ENCODE data around the gene YIF1B. TPM values are rescaled to one million over a fixed set of nuclear protein-coding genes. Genes with fewer than 3 reads are reported as not detected.

YIF1B gene
- total RNA-seq, 2 donors from 2014 or later = 24.2 to 31.5 TPM

- no peak for DNase-seq
- intact Hi-C loops (cut with DNase I) = loop anchor here (5.0 to 10.0 kb wide), 3 partner anchors 193 to 443 kb away; no protein-coding TSS in a partner anchor
- no peak for ATAC-seq
Measured at GRCh38 chr19:38337360-38337653, 21.6 kb upstream of the YIF1B start.

GRCh38 chr19:38336638-38337359, 21.1 kb upstream of the YIF1B start:
- intact Hi-C loops (cut with DNase I) = loop anchor here (1.0 to 10.0 kb wide), 4 partner anchors 38 to 442 kb away; partner anchors contain the start of gene PSMD8 (in 1 of the 2)
- peak; percentile 97 for DNase-seq
- peak; percentile 74 to 88 for ATAC-seq

- ATAC-seq = peak; percentile 92 to 94
- DNase-seq = peak; percentile 97
- intact Hi-C loops (cut with DNase I) = loop anchor here (1.0 to 10.0 kb wide), 5 partner anchors 38 to 441 kb away; partner anchors contain the start of gene PSMD8 (in 1 of the 2)
Measured at GRCh38 chr19:38335949-38336637, 20.3 kb upstream of the YIF1B start.

- no peak for ATAC-seq
- intact Hi-C loops (cut with DNase I) = loop anchor here (5.0 to 10.0 kb wide), 3 partner anchors 91 to 438 kb away; no protein-coding TSS in a partner anchor
Measured at GRCh38 chr19:38333245-38333644, 17.5 kb upstream of the YIF1B start.

GRCh38 chr19:38331728-38332127, 16.0 kb upstream of the YIF1B start:
- DNase-seq (no peak), ATAC-seq (no peak)
- intact Hi-C loops (cut with DNase I) = loop anchor here (5.0 to 10.0 kb wide), 3 partner anchors 89 to 437 kb away; no protein-coding TSS in a partner anchor

More at GRCh38 chr19:38333245-38333644, 17.5 kb upstream of the YIF1B start:
- DNase-seq = no peak

GRCh38 chr19:38329651-38330050, 13.9 kb upstream of the YIF1B start:
- intact Hi-C loops (cut with DNase I) = loop anchor here (5.0 to 10.0 kb wide), 3 partner anchors 87 to 435 kb away; no protein-coding TSS in a partner anchor
- ATAC-seq (no peak), DNase-seq (no peak)

- DNase-seq = no peak
- intact Hi-C loops (cut with DNase I) = no loop called here
- no peak for ATAC-seq
Measured at GRCh38 chr19:38326591-38326990, 10.8 kb upstream of the YIF1B start.

- intact Hi-C loops (cut with DNase I) = no loop called here
Measured at GRCh38 chr19:38324431-38324830, 8.7 kb upstream of the YIF1B start.

GRCh38 chr19:38323291-38323690, 7.5 kb upstream of the YIF1B start:
- intact Hi-C loops (cut with DNase I) = no loop called here
- DNase-seq (no peak), ATAC-seq (no peak)

More at GRCh38 chr19:38324431-38324830, 8.7 kb upstream of the YIF1B start:
- DNase-seq (no peak), ATAC-seq (no peak)

GRCh38 chr19:38321646-38322196, 6.0 kb upstream of the YIF1B start:
- intact Hi-C loops (cut with DNase I) = no loop called here
- ATAC-seq = peak; percentile 40 to 80
- peak; percentile 79 for DNase-seq

GRCh38 chr19:38320969-38321339, 5.2 kb upstream of the YIF1B start:
- ATAC-seq = no peak
- intact Hi-C loops (cut with DNase I) = no loop called here
- no peak for DNase-seq

GRCh38 chr19:38319421-38320258, 3.9 kb upstream of the YIF1B start, which contains the start of gene KCNK6:
KCNK6 (plus strand) TSS chr19:38319845; CDS start chr19:38319951, 106 bp downstream.
- intact Hi-C loops (cut with DNase I) = no loop called here
- peak; percentile 57 for DNase-seq
- peak; percentile 5 to 10 for ATAC-seq

- no peak for ATAC-seq
- peak; percentile 50 for DNase-seq
- intact Hi-C loops (cut with DNase I) = no loop called here
Measured at GRCh38 chr19:38318660-38319059, 2.9 kb upstream of the YIF1B start.

GRCh38 chr19:38317104-38317612, 1.4 kb upstream of the YIF1B start:
- no peak for DNase-seq
- intact Hi-C loops (cut with DNase I) = no loop called here
- ATAC-seq = no peak

GRCh38 chr19:38316477-38317067, 825 bp upstream of the YIF1B start:
- DNase-seq = no peak
- intact Hi-C loops (cut with DNase I) = no loop called here

GRCh38 chr19:38310986-38311385, 4.8 kb downstream of the YIF1B start:
- DNase-seq (no peak), ATAC-seq (no peak)
- intact Hi-C loops (cut with DNase I) = no loop called here

More at GRCh38 chr19:38316477-38317067, 825 bp upstream of the YIF1B start:
- peak in 1 of 2 donors; percentile 0 for ATAC-seq

- DNase-seq (no peak), ATAC-seq (no peak)
- intact Hi-C loops (cut with DNase I) = no loop called here
Measured at GRCh38 chr19:38310279-38310670, 5.5 kb downstream of the YIF1B start.

- no peak for ATAC-seq
- DNase-seq = no peak
- intact Hi-C loops (cut with DNase I) = no loop called here
Measured at GRCh38 chr19:38309615-38310278, 6.0 kb downstream of the YIF1B start.
